WERI-Rb-1 (cell line): ENCODE results near the gene PLD5.
A peak's percentile ranks its signal among the peaks of the same experiment; 100 is the strongest.

ENCODE experiments used
- DNase-seq: peaks from one replicate; pipeline ENCODE4 v3.0.0-alpha.2; 2020
- H3K27ac ChIP-seq: fragments of 250-450 bp; sonication (Bioruptor Pico); 2 replicates; pipeline ENCODE4 v1.5.1; 2020; ENCODE audit warnings: mild to moderate bottlenecking, moderate library complexity
- H3K27me3 ChIP-seq: fragments of 250-450 bp; sonication (Bioruptor Pico); 2 replicates; pipeline ENCODE4 v1.5.1; 2021; ENCODE audit warnings: mild to moderate bottlenecking, low read depth, moderate library complexity; ENCODE audit not compliant: insufficient read depth, severe bottlenecking
- H3K36me3 ChIP-seq: fragments of 250-450 bp; sonication (Bioruptor Pico); 2 replicates; pipeline ENCODE4 v1.5.1; 2020; ENCODE audit warnings: mild to moderate bottlenecking, moderate library complexity
- H3K4me3 ChIP-seq: 2 replicates; pipeline ENCODE4 v1.5.1; 2011; ENCODE audit warnings: low read depth, mild to moderate bottlenecking, control low read depth, low read length
- H3K9me3 ChIP-seq: fragments of 250-450 bp; sonication (Bioruptor Pico); 2 replicates; pipeline ENCODE4 v1.5.1; 2021; ENCODE audit warnings: mild to moderate bottlenecking, moderate library complexity; ENCODE audit not compliant: severe bottlenecking
- CTCF ChIP-seq: IDR thresholded peaks from 2 replicates; pipeline ENCODE4 v1.5.1; 2011; ENCODE audit warnings: low read depth, mild to moderate bottlenecking, control low read depth, inconsistent platforms, low read length

Gene PLD5

GRCh38 chr1:242448910-242449645 is 75.4 kb downstream of the PLD5 start:
- no peak for DNase-seq

GRCh38 chr1:242447689-242448088 is 76.8 kb downstream of the PLD5 start:
- Histone ChIP-seq H3K36me3 (no peaks in the 10 kb centered on the region), H3K4me3 (no peak overlapping the region), H3K27ac (no peak overlapping the region), H3K27me3 (no peaks in the 10 kb centered on the region), H3K9me3 (no peaks in the 10 kb centered on the region)
- no peak for TF ChIP-seq CTCF
- no peak for DNase-seq

More at GRCh38 chr1:242448910-242449645, 75.4 kb downstream of the PLD5 start:
- no peak overlapping the region for H3K27ac ChIP-seq
- TF ChIP-seq CTCF: no peak
- H3K9me3 ChIP-seq: no peaks in the 10 kb centered on the region
- H3K36me3 ChIP-seq: no peaks in the 10 kb centered on the region
- no peaks in the 10 kb centered on the region for H3K27me3 ChIP-seq
- no peak overlapping the region for H3K4me3 ChIP-seq

DNA sequence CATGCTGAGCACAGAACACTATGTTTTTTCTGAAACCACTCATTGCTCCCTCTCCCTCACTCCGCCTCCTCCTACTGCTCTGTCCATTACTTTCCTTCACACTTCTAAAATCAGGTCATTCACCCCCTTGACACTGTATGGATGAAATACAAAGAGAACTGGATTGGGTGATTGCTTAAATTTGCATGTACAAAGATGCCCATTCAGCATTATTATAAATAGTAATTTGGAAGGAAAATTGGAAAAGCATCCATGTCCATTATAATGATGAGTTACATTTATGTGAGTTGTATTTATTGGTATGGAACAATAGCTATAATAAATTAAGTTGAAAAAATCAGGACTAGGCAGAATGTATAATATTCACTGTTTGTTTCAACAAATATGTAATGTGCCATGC is 83.7 kb downstream of the PLD5 start:
- Histone ChIP-seq H3K36me3 (no peaks in the 10 kb centered on the region), H3K4me3 (no peak overlapping the region), H3K27me3 (no peaks in the 10 kb centered on the region), H3K9me3 (no peaks in the 10 kb centered on the region), H3K27ac (no peak overlapping the region)
- no peak for TF ChIP-seq CTCF
- DNase-seq: no peak

- H3K27me3 ChIP-seq: no peaks in the 10 kb centered on the region
- no peak overlapping the region for H3K27ac ChIP-seq
- DNase-seq: no peak
- no peaks in the 10 kb centered on the region for H3K9me3 ChIP-seq
- H3K36me3 ChIP-seq: no peaks in the 10 kb centered on the region
- TF ChIP-seq CTCF: no peak
- H3K4me3 ChIP-seq: no peak overlapping the region
Observed at GRCh38 chr1:242435200-242435599, 89.3 kb downstream of the PLD5 start.

DNA sequence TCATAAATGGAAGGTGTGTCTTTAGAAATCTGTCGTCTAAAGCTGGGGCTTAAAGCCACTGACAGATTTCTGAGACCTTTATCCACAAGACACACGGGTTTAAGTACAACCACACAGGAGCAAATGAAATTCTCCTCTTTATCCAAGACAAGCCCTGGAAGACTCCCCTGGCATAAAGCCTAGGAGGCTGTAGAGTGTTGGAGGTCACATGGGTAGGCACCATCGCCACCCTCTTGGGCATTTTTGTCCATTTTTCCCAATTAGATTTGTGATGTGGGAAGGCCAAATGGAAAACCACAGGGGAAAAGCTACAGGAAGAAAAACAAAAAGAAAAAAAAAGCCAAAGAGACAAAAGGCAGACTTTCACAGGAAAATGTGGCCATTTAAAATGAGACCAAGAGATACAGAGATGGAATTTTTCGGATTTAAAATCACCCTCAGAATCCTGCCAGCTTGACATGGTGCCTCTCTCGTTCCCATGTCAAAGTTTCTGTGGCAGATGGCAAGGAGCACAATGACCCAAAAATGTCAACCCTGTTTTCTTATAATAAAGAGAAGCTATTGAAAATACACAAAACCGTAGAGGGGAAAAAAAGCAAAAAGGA is 91.9 kb downstream of the PLD5 start:
- DNase-seq: peak; percentile 43
- H3K36me3 ChIP-seq: no peaks in the 10 kb centered on the region
- no peaks in the 10 kb centered on the region for H3K9me3 ChIP-seq
- H3K27me3 ChIP-seq: no peaks in the 10 kb centered on the region
- no peak overlapping the region for H3K4me3 ChIP-seq
- no peak for TF ChIP-seq CTCF
- H3K27ac ChIP-seq: no peak overlapping the region
